GM18519 (cell line): Measurements from ENCODE around the gene MAPT.
"Not testable (repeated sequence)": the region's sequence is repeated elsewhere in the genome, so short reads cannot be mapped to it uniquely, and the experiment has no call there.

Experiments used
- ATAC-seq: cut with Tn5 transposase; IDR thresholded peaks from one replicate; pipeline ENCODE4 v1.9.1; 2021; ENCODE audit warnings: mild to moderate bottlenecking, moderate library complexity; ENCODE audit not compliant: unreplicated experiment, low FRiP score

MAPT gene

DNA sequence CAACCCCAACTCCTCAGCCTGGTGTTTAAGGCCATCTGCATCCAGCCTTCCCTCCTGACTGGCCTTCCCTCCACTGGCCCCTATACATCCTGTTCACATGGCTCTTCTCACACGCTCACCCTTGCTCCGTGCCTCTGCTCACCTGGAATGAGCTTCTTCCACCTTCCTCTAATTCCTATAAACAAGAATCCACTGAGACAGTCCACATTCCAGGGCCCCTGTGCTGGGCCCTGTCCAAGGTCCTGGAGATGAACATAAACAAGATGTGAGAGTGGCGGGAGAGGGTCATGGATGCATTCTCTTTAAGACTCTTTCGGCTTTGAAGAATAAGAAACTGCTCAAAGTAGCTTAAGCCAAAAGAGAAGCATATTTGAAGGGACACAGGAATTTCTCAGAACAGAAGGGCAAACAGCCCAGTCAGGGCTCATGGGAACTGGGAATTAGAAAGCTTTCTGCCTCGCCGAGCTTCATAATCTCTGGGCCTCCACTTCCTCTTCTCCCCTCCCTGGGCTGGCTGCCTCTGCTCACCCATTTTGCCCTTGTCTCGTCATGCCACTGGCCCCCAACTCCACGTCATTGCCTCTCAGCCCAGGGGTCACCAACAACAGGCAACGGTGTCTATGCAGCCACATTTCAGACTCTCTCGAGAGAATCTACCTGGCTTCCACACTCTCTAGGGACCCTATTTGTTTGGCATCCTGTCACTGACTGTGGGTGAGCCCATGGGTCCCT lies 36.2 kb upstream of the MAPT start:
- no peak for ATAC-seq

- no peak for ATAC-seq
These were observed 33.2 kb upstream of the MAPT start for GRCh38 chr17:45861165-45861564.

GRCh38 chr17:45862127-45862526 lies 32.2 kb upstream of the MAPT start:
- not testable (repeated sequence) for ATAC-seq

GRCh38 chr17:45863857-45864654 lies 30.3 kb upstream of the MAPT start:
- no peak for ATAC-seq

GRCh38 chr17:45867171-45867570 lies 27.2 kb upstream of the MAPT start:
- ATAC-seq: no peak

GRCh38 chr17:45867702-45868101 lies 26.7 kb upstream of the MAPT start:
- ATAC-seq: no peak

DNA sequence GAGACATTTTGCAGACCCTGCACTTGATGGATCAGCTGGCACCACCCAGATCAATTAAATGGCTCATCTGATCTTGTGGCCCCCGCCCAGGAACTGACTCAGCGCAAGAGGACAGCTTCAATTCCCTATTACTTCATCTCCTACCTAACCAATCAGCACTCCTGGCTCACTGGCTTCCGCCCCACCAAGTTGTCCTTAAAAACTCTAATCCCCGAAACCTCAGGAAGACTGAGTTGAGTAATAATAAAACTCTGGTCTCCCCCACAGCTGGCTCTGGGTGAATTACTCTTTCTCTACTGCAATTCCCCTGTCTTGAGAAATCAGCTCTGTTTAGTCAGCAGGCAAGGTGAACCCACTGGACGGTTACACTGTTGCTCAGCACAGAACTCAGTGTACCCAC lies 26.1 kb upstream of the MAPT start:
- no peak for ATAC-seq

DNA sequence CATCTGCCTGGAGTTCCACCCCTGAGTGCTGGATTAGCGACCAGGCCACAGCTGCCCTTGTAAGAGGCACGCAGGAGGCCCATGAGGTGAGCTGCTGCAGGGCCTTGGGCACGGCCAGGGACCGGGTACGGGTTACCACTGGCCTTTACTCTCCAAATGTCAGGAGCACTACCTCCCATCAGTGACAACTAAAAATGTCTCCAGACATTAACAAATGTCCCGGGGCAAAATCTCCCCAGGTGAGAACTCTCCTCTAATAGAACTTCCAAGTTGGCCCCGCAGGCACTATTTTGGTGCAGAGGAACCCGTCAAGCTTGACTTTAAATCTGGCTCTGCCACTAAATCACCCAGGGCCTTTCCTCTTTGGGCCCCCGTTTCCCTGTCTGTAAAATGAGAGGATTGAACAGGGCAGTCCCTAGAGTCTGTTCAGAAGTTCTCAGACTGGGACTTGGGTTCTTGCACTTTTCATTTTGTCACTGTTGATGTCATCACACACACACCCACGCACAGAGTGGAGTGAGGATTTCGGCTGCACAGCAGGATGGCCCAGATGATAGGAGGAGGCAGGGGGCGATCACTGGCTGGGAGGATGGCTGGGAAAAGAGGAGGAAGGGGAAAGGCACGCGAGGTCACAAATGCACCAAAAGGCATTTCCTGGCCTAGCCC lies 24.5 kb upstream of the MAPT start:
- ATAC-seq: no peak

DNA sequence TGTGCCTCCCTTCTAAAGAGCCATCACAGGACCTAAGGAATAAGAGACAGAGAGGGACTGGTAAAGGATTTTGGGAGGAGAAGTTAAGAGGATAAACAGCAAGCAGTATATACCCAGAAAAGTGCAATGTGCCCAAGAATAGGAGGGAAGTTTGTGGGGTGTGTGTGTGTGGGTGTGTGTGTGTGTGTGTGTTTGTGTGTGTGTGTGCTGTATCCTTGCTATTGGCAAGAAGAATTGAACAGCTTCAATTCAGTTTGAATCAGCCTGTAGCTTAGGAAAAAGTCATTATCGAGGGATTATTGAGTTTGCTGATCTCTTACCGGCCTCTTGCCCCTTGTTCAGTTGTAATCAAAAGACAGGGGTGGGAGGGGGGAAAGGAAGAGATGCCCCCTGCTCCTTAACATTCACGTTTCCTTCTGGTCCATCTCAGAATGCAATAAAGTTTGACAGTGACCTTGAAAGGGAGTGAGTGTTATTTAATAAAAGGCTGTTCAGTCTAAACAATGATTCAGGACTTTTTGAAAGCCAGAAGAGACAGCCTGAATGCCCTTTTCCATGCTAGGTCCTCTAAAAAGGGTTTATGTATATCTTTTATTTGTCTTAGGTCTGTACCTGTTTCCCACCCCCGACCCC lies 23.9 kb upstream of the MAPT start:
- ATAC-seq: no peak

- no peak for ATAC-seq
These were observed 22.6 kb upstream of the MAPT start for GRCh38 chr17:45871718-45872117.

DNA sequence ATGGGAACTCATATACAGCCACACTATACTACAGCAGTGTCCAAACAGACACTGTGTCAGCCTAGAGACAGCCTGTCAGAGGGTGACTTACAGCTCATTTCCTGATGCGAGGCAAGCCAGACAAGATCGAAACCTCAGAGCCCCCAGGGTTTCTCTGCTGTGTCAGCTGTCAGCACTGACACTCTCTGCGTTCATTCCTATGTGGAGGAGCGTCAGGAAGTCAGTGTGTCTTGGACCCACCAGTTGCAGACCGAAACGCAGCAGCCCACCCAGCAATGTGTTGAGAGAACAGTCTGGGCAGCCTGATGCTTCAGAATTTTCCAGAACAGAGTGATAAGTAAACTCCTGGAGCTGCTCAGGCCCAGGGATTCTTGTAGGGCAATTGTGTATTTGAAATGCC lies 20.6 kb upstream of the MAPT start:
- no peak for ATAC-seq

GRCh38 chr17:45874151-45874550 lies 20.2 kb upstream of the MAPT start:
- no peak for ATAC-seq

GRCh38 chr17:45876539-45876938 lies 17.8 kb upstream of the MAPT start:
- ATAC-seq: no peak

GRCh38 chr17:45877467-45877866 lies 16.9 kb upstream of the MAPT start:
- ATAC-seq: no peak

GRCh38 chr17:45883063-45883462 lies 11.3 kb upstream of the MAPT start:
- ATAC-seq: no peak

GRCh38 chr17:45886852-45887251 lies 7.5 kb upstream of the MAPT start:
- ATAC-seq: no peak

DNA sequence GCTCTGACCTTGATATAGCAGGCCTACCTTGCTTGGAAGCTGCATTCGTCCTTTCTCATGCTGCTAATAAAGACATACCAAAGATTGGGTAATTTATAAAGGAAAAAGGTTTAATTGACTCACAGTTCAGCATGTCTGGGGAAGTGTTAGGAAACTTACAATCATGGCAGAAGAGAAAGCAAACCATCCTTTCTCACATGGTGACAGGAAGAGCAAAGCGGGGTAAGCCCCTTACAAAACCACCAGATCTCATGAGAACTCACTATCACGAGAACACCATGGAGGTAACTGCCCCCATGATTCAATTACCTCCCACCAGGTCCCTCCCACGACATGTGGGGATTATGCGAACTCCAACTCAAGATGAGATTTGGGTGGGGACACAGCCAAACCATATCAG lies 6.0 kb upstream of the MAPT start:
- no peak for ATAC-seq

DNA sequence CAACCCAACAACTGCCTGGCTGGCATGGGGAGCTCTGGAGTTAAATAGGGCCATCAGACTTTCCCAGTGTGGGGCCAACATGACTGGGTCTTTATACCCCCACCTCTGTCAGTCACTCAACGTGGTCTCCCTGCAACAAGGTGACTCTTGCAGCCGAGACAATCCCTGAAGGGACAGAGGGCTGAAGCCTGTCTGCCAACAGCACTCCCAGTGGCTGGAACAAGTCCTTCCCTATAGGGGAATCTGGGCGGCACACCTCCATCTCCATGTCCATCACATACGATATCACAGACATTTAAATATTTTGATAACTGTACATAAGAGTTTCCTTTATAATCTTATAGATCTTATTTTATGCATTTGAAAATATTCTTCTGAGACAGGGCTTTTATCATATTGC lies 4.8 kb upstream of the MAPT start:
- ATAC-seq: no peak

DNA sequence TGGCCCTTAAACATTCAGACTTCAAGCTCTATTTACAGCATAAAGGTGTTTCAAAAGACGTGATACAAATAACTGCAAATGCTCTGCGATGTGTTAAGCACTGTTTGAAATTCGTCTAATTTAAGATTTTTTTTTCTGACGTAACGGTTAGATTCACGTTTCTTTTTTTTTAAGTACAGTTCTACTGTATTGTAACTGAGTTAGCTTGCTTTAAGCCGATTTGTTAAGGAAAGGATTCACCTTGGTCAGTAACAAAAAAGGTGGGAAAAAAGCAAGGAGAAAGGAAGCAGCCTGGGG lies 681 bp upstream of the MAPT start:
- ATAC-seq: no peak

- no peak for ATAC-seq
These were observed 1.1 kb downstream of the MAPT start for GRCh38 chr17:45895304-45895968.
